H9 (cell line): ENCODE measurements around the gene HBD. TPM values are rescaled to one million over a fixed set of nuclear protein-coding genes. Genes with fewer than 3 reads are reported as not detected.

Experiments used
- DNase-seq: peaks from one replicate; pipeline ENCODE4 v3.0.0-alpha.2; 2017
- H2AFZ ChIP-seq: one replicate; pipeline ENCODE4 v1.6.1; 2013; ENCODE audit warnings: mild to moderate bottlenecking, low read length, control low read depth, moderate library complexity
- H2AK5ac ChIP-seq: 2 replicates; pipeline ENCODE4 v1.6.1; 2013; ENCODE audit warnings: low read length, control low read depth, mixed read lengths; ENCODE audit not compliant: insufficient read length
- H2BK120ac ChIP-seq: one replicate; pipeline ENCODE4 v1.6.1; 2013; ENCODE audit warnings: low read depth, mild to moderate bottlenecking, low read length, control low read depth, inconsistent platforms; ENCODE audit not compliant: poor library complexity, severe bottlenecking
- H2BK12ac ChIP-seq: 2 replicates; pipeline ENCODE4 v1.6.1; 2013; ENCODE audit warnings: low read length, control low read depth, mixed read lengths, low read depth; ENCODE audit not compliant: insufficient read length
- H2BK15ac ChIP-seq: 2 replicates; pipeline ENCODE4 v1.6.1; 2013; ENCODE audit warnings: low read depth, low read length, control low read depth
- H2BK20ac ChIP-seq: one replicate; pipeline ENCODE4 v1.6.1; 2013; ENCODE audit warnings: low read depth, mild to moderate bottlenecking, low read length, control low read depth, inconsistent platforms; ENCODE audit not compliant: poor library complexity, severe bottlenecking
- H2BK5ac ChIP-seq: 2 replicates; pipeline ENCODE4 v1.6.1; 2013; ENCODE audit warnings: low read length, control low read depth, mixed read lengths; ENCODE audit not compliant: insufficient read length
- H3K14ac ChIP-seq: 2 replicates; pipeline ENCODE4 v1.6.1; 2013; ENCODE audit warnings: low read length, control low read depth; ENCODE audit not compliant: insufficient read depth
- H3K18ac ChIP-seq: 2 replicates; pipeline ENCODE4 v1.6.1; 2013; ENCODE audit warnings: low read depth, mild to moderate bottlenecking, mixed read lengths, low read length, control low read depth; ENCODE audit not compliant: insufficient read length
- H3K23ac ChIP-seq: 2 replicates; pipeline ENCODE4 v1.6.1; 2013; ENCODE audit warnings: low read length, control low read depth, mixed read lengths, low read depth; ENCODE audit not compliant: insufficient read length
- H3K23me2 ChIP-seq: 2 replicates; pipeline ENCODE4 v1.6.1; 2013; ENCODE audit warnings: low read depth, mild to moderate bottlenecking, mixed read lengths, low read length, control low read depth; ENCODE audit not compliant: insufficient read length, poor library complexity, severe bottlenecking
- H3K27ac ChIP-seq: 2 replicates; pipeline ENCODE4 v1.5.1; 2013; ENCODE audit warnings: low read length, control low read depth, mixed read lengths, low read depth; ENCODE audit not compliant: insufficient read length
- H3K27me3 ChIP-seq: 2 replicates; pipeline ENCODE4 v1.6.1; 2013; ENCODE audit warnings: low read length, control low read depth, inconsistent platforms; ENCODE audit not compliant: insufficient read depth
- H3K4ac ChIP-seq: 2 replicates; pipeline ENCODE4 v1.6.1; 2013; ENCODE audit warnings: low read depth, mild to moderate bottlenecking, control low read depth, inconsistent platforms, low read length, moderate library complexity
- H3K4me1 ChIP-seq: 2 replicates; pipeline ENCODE4 v1.6.1; 2013; ENCODE audit warnings: low read length, control low read depth, inconsistent platforms; ENCODE audit not compliant: insufficient read depth
- H3K4me2 ChIP-seq: 2 replicates; pipeline ENCODE4 v1.6.1; 2013; ENCODE audit warnings: low read length, control low read depth, mixed read lengths; ENCODE audit not compliant: insufficient read length, insufficient read depth
- H3K56ac ChIP-seq: 2 replicates; pipeline ENCODE4 v1.6.1; 2013; ENCODE audit warnings: low read depth, mild to moderate bottlenecking, mixed read lengths, low read length, control low read depth; ENCODE audit not compliant: insufficient read length
- H3K79me1 ChIP-seq: 2 replicates; pipeline ENCODE4 v1.6.1; 2013; ENCODE audit warnings: low read depth, mild to moderate bottlenecking, moderate library complexity, low read length, control low read depth, inconsistent platforms; ENCODE audit not compliant: insufficient read depth, poor library complexity, severe bottlenecking
- H3K79me2 ChIP-seq: 2 replicates; pipeline ENCODE4 v1.6.1; 2013; ENCODE audit warnings: low read length, control low read depth, inconsistent platforms; ENCODE audit not compliant: insufficient read depth
- H3K9ac ChIP-seq: 2 replicates; pipeline ENCODE4 v1.6.1; 2013; ENCODE audit warnings: low read length, control low read depth, mixed read lengths; ENCODE audit not compliant: insufficient read length; ENCODE audit errors: extremely low read depth
- H3K9me3 ChIP-seq: one replicate; pipeline ENCODE4 v1.6.1; 2013; ENCODE audit warnings: low read depth, low read length, inconsistent platforms; ENCODE audit not compliant: control insufficient read depth
- H3T11ph ChIP-seq: one replicate; pipeline ENCODE4 v1.6.1; 2013; ENCODE audit warnings: mild to moderate bottlenecking, low read length, control low read depth, inconsistent platforms
- H4K20me1 ChIP-seq: one replicate; pipeline ENCODE4 v1.6.1; 2013; ENCODE audit not compliant: control insufficient read depth, insufficient read length, insufficient read depth
- H4K5ac ChIP-seq: 2 replicates; pipeline ENCODE4 v1.6.1; 2013; ENCODE audit warnings: low read depth, mild to moderate bottlenecking, mixed read lengths, low read length, control low read depth; ENCODE audit not compliant: insufficient read length
- H4K8ac ChIP-seq: replicated peaks from 2 replicates; pipeline ENCODE4 v1.6.1; 2013; ENCODE audit warnings: low read length, control low read depth, mixed read lengths, low read depth; ENCODE audit not compliant: insufficient read length
- H4K91ac ChIP-seq: 2 replicates; pipeline ENCODE4 v1.6.1; 2013; ENCODE audit warnings: low read depth, mild to moderate bottlenecking, moderate library complexity, mixed read lengths, low read length, control low read depth; ENCODE audit not compliant: insufficient read length
- H3K27ac Mint-ChIP-seq, 3 experiments: 2 replicates in 2 of 3; 3 replicates in 1 of 3; pipeline ENCODE4 v1.8.0; 2020 to 2021; ENCODE audit warnings: mixed read lengths in 3 of 3, mild to moderate bottlenecking in 1 of 3, moderate library complexity in 1 of 3
- H3K27me3 Mint-ChIP-seq: 2 replicates; pipeline ENCODE4 v1.8.0; 2021; ENCODE audit warnings: low read depth, mild to moderate bottlenecking, moderate library complexity, mixed read lengths
- H3K36me3 Mint-ChIP-seq, 3 experiments: 2 replicates in 2 of 3; 3 replicates in 1 of 3; pipeline ENCODE4 v1.8.0; 2020 to 2021; ENCODE audit warnings: low read depth in 3 of 3, mixed read lengths in 3 of 3; ENCODE audit not compliant: insufficient read depth in 1 of 3
- H3K4me1 Mint-ChIP-seq, 2 experiments: 2 replicates each; pipeline ENCODE4 v1.8.0; 2020; ENCODE audit warnings: mixed read lengths in 2 of 2
- H3K4me3 Mint-ChIP-seq, 2 experiments: 2 replicates in 1 of 2; 3 replicates in 1 of 2; pipeline ENCODE4 v1.8.0; 2020 to 2021; ENCODE audit warnings: mild to moderate bottlenecking in 2 of 2, mixed read lengths in 2 of 2, moderate library complexity in 1 of 2
- H3K9me3 Mint-ChIP-seq, 2 experiments: 2 replicates in 1 of 2; 3 replicates in 1 of 2; pipeline ENCODE4 v1.8.0; 2020; ENCODE audit warnings: mild to moderate bottlenecking in 2 of 2, mixed read lengths in 2 of 2, moderate library complexity in 1 of 2
- CTCF ChIP-seq: fragments of 200-600 bp; sonication (generic); conservative IDR thresholded peaks from 3 replicates; pipeline ENCODE4 v1.8.0; 2021; ENCODE audit warnings: antibody characterized with exemption, mild to moderate bottlenecking
- WGBS: extraction: QIAGEN DNeasy Blood & Tissue Kit; methylation state at CpG from one replicate; pipeline ENCODE4 v1.1.7; 2013; ENCODE audit warnings: missing lambda C conversion rate, low lambda C conversion rate, mixed read lengths; ENCODE audit not compliant: insufficient read length; ENCODE audit errors: extremely low coverage; 5-methylcytosine and 5-hydroxymethylcytosine counted together
- long read RNA-seq: library from polyadenylated mRNA; unstranded; transcript quantifications from one replicate; pipeline ENCODE4 v2.0.0, GENCODE V29; 2020
- total RNA-seq: library from RNA; stranded (reverse); gene quantifications from 2 replicates; pipeline ENCODE4 v1.2.1, GENCODE V29; 2021

HBD gene
- total RNA-seq: not detected in 2 replicates
- long read RNA-seq: 0 reads

GRCh38 chr11:5234381-5234834 is at the start of gene HBD:
Gene HBD, minus strand, starts transcription at chr11:5234483. Its CDS starts 50 bp downstream, at chr11:5234433.
- Mint-ChIP-seq H3K9me3 (no peaks in the 10 kb centered on the region), H3K27ac (no peak within 1 kb of the TSS; a peak in 1 of 7 replicates), H3K4me3 (no peak within 1 kb of the TSS), H3K36me3 (no peaks in the 10 kb centered on the region), H3K27me3 (peaks cover 6% of the 10 kb centered on the region), H3K4me1 (no peaks in the 10 kb centered on the region)
- no peak for DNase-seq
- no CpG with 5 or more reads among the region's 2 CpGs for WGBS
- no peak within 1 kb of the TSS for H2AK5ac ChIP-seq
- H3K23ac ChIP-seq: no peak within 1 kb of the TSS
- no peaks in the 10 kb centered on the region for H3K79me2 ChIP-seq
- H2BK15ac ChIP-seq: no peak within 1 kb of the TSS
- H4K91ac ChIP-seq: no peak within 1 kb of the TSS
- H3T11ph ChIP-seq: no peak within 1 kb of the TSS
- no peak within 1 kb of the TSS for H2BK120ac ChIP-seq
- no peak within 1 kb of the TSS for H3K18ac ChIP-seq
- no peak within 1 kb of the TSS for H2AFZ ChIP-seq
- H3K79me1 ChIP-seq: no peaks in the 10 kb centered on the region
- no peak within 1 kb of the TSS for H3K27ac ChIP-seq
- H3K27me3 ChIP-seq: no peaks in the 10 kb centered on the region
- H3K4ac ChIP-seq: no peak within 1 kb of the TSS
- H3K4me2 ChIP-seq: no peak within 1 kb of the TSS
- no peaks in the 10 kb centered on the region for H3K9me3 ChIP-seq
- no peak within 1 kb of the TSS for H2BK20ac ChIP-seq
- no peaks in the 10 kb centered on the region for H3K4me1 ChIP-seq
- no peak for TF ChIP-seq CTCF
- H2BK5ac ChIP-seq: no peak within 1 kb of the TSS
- no peak within 1 kb of the TSS for H2BK12ac ChIP-seq
- H3K14ac ChIP-seq: no peak within 1 kb of the TSS
- no peak within 1 kb of the TSS for H4K8ac ChIP-seq
- no peaks in the 10 kb centered on the region for H3K23me2 ChIP-seq
- H4K20me1 ChIP-seq: no peaks in the 10 kb centered on the region
- H4K5ac ChIP-seq: no peak within 1 kb of the TSS
- no peak within 1 kb of the TSS for H3K9ac ChIP-seq
- H3K56ac ChIP-seq: no peak within 1 kb of the TSS
